ENCODE results near the gene TXNDC16. TPM values are rescaled to one million over a fixed set of nuclear protein-coding genes. Genes with fewer than 3 reads are reported as not detected.

Gene TXNDC16
- total and polyA plus RNA-seq, 9 of the 15 experiments (the other 6 are each of a cell fraction or from before 2014, with no cell fraction given) = 1.8 to 6.2 (median 4.9) TPM

- Histone ChIP-seq H3K27ac (ENCODE audit: extremely low read depth, low read depth, low read length) (no peak overlapping the region), H2AFZ (ENCODE audit: low read depth, low read length) (no peak overlapping the region), H4K20me1 (replicated peaks; ENCODE audit: control insufficient read depth, insufficient read depth, low read length) (no peaks in the 10 kb centered on the region), H3K9ac (ENCODE audit: insufficient read depth in 1 of 2, low read depth in 2 of 2, low read length in 2 of 2) (no peak overlapping the region), H3K4me1 (replicated peaks in 1 of 2; ENCODE audit: control insufficient read depth in 2 of 2, insufficient read depth in 2 of 2, low read length in 2 of 2) (no peaks in the 10 kb centered on the region), H3K27me3 (ENCODE audit: control insufficient read depth in 2 of 2, insufficient read depth in 2 of 2, low read length in 2 of 2) (peaks cover 0 to 2% of the 10 kb centered on the region in 2 experiments; a peak in 2 of 5 replicates), H3K4me2 (ENCODE audit: insufficient read depth, low read length) (no peak overlapping the region), H3K9me1 (ENCODE audit: control insufficient read depth, insufficient read depth, low read length) (no peaks in the 10 kb centered on the region), H3K79me2 (ENCODE audit: control insufficient read depth, insufficient read depth, low read length) (no peaks in the 10 kb centered on the region), H3K4me3 (no peak overlapping the region), H3K36me3 (ENCODE audit: control insufficient read depth, insufficient read depth, low read length) (no peaks in the 10 kb centered on the region), H3K9me3 (replicated peaks; ENCODE audit: control insufficient read depth, insufficient read depth, low read depth, low read length) (no peaks in the 10 kb centered on the region)
- ChIA-PET POLR2A (no interaction called here), CTCF (ENCODE audit: low intra/inter-chr PET ratio) (no interaction called here)
- WGBS (ENCODE audit: insufficient coverage, low coverage, missing lambda C conversion rate) = 9% methylated on average over 1 of the region's 2 CpGs
- TF ChIP-seq SRSF3 (IDR thresholded peaks at IDR 0.05; ENCODE audit: insufficient read depth, low read length) (no peak), MEIS2 (IDR thresholded peaks at IDR 0.05; ENCODE audit: partially characterized antibody) (no peak), EZH2 (IDR thresholded peaks at IDR 0.05; ENCODE audit: borderline replicate concordance, low read depth, low read length) (no peak), PTTG1 (tag; IDR thresholded peaks at IDR 0.05; ENCODE audit: low read depth) (no peak), TCF7 (IDR thresholded peaks at IDR 0.05; ENCODE audit: borderline replicate concordance) (no peak), MBD1 (CRISPR knock-in tag; IDR thresholded peaks at IDR 0.05) (no peak), NCOA4 (IDR thresholded peaks at IDR 0.05; ENCODE audit: partially characterized antibody) (no peak), TEAD2 (tag; IDR thresholded peaks at IDR 0.05) (no peak), DNMT1 (IDR thresholded peaks at IDR 0.05) (no peak)
- no peak for FAIRE-seq
- no peak for ATAC-seq
- no peak for DNase-seq (ENCODE audit: extremely low read depth in 1 of 4, low spot score in 3 of 4)
- in situ Hi-C loops (cut with MboI) (no loop called here), intact Hi-C loops (cut with micrococcal nuclease) (loop anchor here (10.0 kb wide), 1 partner anchor 112 kb away; no protein-coding TSS in a partner anchor)
- no TSS peak for BruUV-seq (replicated peaks)
Observed at GRCh38 chr14:52417139-52417538, 135.2 kb downstream of the TXNDC16 start.

Data from K562 (cell line).